ENCODE results near the gene HSD3B2.

HSD3B2 gene

GRCh38 chr1:119396982-119397381 lies 18.0 kb upstream of the HSD3B2 start:
- no peak for DNase-seq (ENCODE audit: low read depth in 2 of 2)

DNA sequence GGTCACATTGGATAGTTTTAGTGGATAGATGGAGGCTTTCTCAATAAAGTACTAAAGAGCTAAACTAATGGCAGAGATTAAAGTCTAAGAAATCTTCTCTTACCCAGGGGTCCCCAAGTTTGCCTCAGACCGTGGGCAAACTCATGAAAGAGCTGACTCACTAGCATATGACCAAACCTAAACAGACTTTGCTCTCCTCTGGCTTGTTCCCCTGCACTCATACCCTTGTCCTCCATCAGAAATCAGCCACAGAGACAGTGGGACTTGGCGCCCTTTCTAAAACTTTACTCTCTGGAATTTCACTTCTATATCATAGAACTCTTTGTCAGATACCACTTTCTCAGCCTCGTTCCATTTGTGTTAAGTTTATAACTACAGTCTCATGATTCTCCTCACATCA lies 17.0 kb upstream of the HSD3B2 start:
- DNase-seq (ENCODE audit: low read depth in 2 of 2): no peak

DNA sequence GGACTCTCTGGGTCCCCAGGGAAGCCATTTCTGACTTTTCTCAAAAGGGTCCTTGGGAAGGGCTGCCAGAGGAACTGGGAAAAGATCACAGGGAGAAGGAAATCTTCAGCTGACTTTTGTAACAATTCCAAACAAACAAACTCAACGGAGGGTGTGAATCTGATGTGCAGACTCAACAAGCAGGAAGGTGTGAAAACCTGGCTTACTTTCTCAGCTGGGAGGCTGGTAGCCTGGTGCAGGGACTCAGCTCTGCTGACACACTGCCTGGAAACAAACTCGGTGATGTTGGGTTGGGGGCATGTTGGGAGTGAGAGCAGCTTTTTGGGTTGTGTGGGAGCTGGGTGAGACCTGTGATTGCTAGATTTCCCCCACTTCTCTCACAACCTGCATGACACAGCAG lies 10.2 kb upstream of the HSD3B2 start:
- no peak for DNase-seq (ENCODE audit: low read depth in 2 of 2)

GRCh38 chr1:119409731-119410130 lies 5.2 kb upstream of the HSD3B2 start:
- DNase-seq (ENCODE audit: low read depth in 2 of 2): no peak

- no peak for DNase-seq (ENCODE audit: low read depth in 2 of 2)
These were observed 4.0 kb upstream of the HSD3B2 start for GRCh38 chr1:119410961-119411360.

- no peak for DNase-seq (ENCODE audit: low read depth in 2 of 2)
These were observed 1.2 kb downstream of the HSD3B2 start for GRCh38 chr1:119416006-119416640.

DNA sequence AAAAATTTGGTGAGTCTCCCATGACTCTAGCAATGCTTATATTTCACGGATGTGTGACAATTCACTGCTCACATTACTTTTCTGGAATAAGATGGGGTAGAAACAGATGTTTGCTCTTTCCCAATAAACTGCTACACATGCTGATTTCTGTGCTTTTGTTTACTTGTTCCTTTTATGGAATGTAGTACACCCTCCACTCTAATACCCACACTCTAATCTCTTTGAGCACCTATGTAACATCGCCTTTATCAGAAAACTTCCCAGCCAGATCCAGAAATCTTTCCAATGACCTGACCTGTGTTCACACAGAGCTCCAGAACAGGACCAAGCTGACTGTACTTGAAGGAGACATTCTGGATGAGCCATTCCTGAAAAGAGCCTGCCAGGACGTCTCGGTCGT lies 4.2 kb downstream of the HSD3B2 start:
- no peak for DNase-seq (ENCODE audit: low read depth in 2 of 2)

DNA sequence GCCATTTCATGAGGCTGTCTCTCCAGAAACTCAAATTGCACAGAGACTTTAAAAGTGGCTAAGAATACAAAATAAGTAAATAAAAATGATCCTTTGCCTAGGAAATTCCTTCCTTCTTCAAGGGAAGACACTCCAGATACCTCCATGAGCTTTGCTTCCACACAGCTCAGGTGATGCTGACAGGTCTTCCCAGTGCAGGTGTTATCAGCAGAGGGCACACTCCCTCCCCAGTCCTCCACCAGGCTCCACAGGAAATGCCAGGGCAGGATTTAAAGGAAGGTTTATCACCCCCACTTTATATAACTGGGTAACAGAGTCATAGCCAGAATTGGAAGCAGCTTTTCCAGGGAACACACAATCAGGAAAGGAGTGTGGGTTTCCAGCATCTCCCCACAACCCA lies 5.7 kb downstream of the HSD3B2 start:
- DNase-seq (ENCODE audit: low read depth in 2 of 2): no peak

DNA sequence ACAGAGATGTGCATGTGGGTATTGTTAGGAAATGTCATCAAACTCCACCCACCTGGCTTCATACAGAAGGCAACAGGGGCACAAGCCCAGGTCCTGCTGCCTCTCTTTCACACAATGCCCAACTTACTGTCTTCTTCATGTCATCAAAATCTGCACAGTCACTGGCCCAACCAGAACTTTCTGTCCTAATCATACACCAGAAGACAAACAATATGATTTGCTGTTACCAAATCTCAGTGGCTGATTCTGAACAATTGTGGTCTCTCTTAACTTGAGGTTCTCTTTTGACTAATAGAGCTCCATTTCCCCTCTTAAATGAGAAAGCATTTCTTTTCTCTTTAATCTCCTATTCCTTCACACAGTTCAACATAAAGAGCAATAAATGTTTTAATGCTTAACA lies 7.7 kb downstream of the HSD3B2 start:
- no peak for DNase-seq (ENCODE audit: low read depth in 2 of 2)

DNA sequence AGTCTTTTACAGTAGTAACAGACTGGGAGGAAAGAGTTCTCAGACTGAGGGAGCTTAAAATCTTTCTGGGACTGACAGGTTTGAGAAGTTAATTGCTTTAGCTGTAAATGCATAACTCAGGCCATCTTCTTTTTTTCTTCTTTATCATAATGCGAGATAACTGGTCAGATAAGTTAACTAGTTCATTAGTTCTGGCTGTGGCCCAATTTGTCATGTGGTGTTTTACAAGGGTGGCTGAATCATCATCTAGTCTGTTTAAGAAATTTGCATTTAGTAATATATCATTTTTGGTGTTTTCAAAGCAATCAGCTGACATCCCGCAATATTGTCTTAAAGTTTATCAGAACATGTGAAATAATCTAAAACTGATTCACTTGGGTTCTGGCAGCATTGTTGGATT lies 14.0 kb downstream of the HSD3B2 start:
- DNase-seq (ENCODE audit: low read depth in 2 of 2): no peak

DNA sequence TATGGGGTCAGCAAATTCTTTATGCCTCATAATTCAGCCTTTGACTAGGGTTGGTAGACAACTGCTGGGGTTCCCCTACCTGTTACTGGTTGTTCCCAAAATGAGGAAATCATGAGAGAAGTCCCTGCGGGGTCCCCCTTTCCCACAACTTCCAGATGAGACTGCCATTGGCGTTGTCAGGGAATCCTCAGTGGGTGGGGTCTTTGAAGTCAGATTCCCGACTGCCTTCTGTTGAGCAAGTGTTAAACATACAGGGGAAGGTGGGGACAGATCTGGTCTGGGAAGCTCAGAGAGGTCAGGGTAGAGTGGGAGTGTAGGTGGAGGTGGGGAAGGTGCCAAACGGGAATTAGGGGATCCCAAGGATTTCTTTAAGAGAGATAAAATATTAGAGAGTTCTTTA lies 14.7 kb downstream of the HSD3B2 start:
- no peak for DNase-seq (ENCODE audit: low read depth in 2 of 2)

GRCh38 chr1:119430486-119430885 lies 15.5 kb downstream of the HSD3B2 start:
- no peak for DNase-seq (ENCODE audit: low read depth in 2 of 2)

GRCh38 chr1:119431836-119432235 lies 16.9 kb downstream of the HSD3B2 start:
- DNase-seq (ENCODE audit: low read depth in 2 of 2): no peak

GRCh38 chr1:119435052-119435451 lies 20.1 kb downstream of the HSD3B2 start:
- DNase-seq (ENCODE audit: low read depth in 2 of 2): no peak

- no peak for DNase-seq (ENCODE audit: low read depth in 2 of 2)
These were observed 23.8 kb downstream of the HSD3B2 start for GRCh38 chr1:119438761-119439160.

- DNase-seq (ENCODE audit: low read depth in 2 of 2): no peak
These were observed 25.9 kb downstream of the HSD3B2 start for GRCh38 chr1:119440721-119441307.

GRCh38 chr1:119442756-119443155 lies 27.8 kb downstream of the HSD3B2 start:
- DNase-seq (ENCODE audit: low read depth in 2 of 2): no peak

- DNase-seq (ENCODE audit: low read depth in 2 of 2): no peak
These were observed 31.4 kb downstream of the HSD3B2 start for GRCh38 chr1:119446321-119446720.

DNA sequence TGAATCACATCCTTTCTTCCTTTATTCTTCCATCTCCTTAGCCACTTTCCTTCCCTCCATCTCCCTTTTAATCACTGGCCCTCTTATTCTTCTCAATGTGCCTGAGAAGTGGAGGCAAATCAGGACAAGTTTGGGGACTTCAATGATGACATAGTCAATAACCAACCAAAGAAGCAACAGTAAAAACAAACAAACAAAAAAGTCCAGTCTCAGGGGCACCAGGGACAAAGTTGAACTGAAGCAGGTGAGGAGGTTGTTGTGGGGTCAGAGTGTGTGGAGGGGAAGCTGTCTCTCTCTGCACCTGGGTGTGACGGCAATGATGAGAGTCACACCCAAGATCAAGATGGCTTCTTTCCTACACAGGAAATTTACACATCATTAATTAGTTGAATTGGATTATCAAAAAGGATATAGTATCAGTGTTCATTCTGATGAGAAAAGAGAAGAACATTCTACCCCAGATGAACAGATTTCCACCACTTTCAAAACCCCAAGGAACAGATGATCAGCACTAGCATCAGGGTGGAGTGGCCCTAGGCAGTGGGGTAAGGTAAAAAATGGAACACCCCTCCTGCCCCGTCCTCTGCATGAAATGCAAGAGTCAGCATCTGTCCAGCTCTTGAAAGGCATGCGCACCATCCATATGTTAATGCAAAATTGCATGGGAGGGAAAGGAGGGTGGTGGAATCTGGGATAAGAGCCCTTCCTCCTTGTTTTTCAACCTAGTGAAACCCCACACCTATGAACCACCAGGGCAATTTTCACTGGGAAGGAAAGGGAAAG lies 32.6 kb downstream of the HSD3B2 start:
- DNase-seq (ENCODE audit: low read depth in 2 of 2): no peak

DNA sequence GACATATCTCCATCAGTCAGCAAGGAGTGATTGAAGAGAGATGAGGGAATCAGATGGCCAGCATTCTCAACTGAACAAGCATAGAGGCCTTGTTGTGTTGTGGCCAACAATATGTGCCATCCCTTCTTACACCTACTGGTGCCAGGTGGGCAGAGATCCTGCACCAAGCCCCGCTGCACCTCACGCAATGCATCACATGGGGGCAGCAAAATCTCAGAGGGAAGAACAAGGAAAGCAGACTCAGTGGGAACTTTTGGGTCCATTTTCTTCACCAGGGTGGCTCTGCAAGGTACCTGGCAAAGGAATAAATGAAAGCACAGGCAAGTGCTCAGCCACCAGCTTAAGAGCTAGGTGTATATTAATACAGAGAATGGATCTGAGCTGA lies 33.2 kb downstream of the HSD3B2 start:
- no peak for DNase-seq (ENCODE audit: low read depth in 2 of 2)

DNA sequence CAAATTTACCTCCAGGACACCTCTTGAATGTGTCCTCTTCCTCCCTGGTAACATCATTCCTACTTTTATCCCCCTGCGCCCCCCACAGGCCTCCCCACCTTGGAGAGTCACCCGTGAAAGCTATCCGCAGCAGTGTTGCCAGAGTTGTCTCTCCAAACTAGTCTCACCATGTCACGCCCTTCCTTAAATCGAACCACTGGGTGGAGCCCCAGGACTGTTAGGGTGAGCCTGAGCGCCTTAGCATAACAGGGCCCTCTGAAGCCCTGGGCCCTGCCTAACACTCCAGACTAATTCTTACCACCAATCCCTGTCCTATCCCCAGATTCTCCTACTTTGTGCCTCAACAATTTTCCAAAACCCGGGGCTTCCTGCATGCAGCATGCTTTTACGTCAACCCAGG lies 35.0 kb downstream of the HSD3B2 start:
- DNase-seq (ENCODE audit: low read depth in 2 of 2): no peak

GRCh38 chr1:119451158-119451557 lies 36.2 kb downstream of the HSD3B2 start:
- no peak for DNase-seq (ENCODE audit: low read depth in 2 of 2)

DNA sequence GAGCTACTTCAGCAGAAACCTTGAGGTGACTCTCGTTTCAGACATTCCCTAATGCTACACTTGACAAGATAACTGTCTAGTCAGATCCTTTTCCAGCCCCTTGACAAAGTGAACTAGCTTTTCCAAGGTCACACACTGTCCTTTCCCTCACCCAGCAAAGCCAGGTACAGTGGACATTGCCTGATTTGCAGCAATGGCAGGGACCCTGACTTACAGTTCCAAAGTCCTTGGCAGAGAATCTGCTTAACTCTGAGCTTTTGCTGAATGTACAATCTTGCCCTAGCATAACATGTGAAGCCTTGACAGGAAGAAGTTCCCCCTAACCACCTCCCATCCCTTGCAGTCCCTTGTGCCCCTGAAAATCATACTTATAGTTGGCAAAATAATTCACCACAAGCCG lies 37.1 kb downstream of the HSD3B2 start:
- DNase-seq (ENCODE audit: low read depth in 2 of 2): no peak
